Endothelial cell (in vitro differentiated cells): ENCODE measurements around the gene EVC. TPM values are rescaled to one million over a fixed set of nuclear protein-coding genes. Genes with fewer than 3 reads are reported as not detected.

Source experiments
- DNase-seq: peaks from one replicate; pipeline ENCODE4 v3.0.0; 2021; ENCODE audit warnings: low spot score
- H3K27ac Mint-ChIP-seq: one replicate; pipeline ENCODE4 v1.8.0; 2021; ENCODE audit warnings: mixed read lengths, inconsistent platforms; ENCODE audit not compliant: unreplicated experiment
- H3K27me3 Mint-ChIP-seq: one replicate; pipeline ENCODE4 v1.8.0; 2021; ENCODE audit warnings: mild to moderate bottlenecking, moderate library complexity, mixed read lengths, inconsistent platforms; ENCODE audit not compliant: unreplicated experiment
- H3K36me3 Mint-ChIP-seq: one replicate; pipeline ENCODE4 v1.8.0; 2021; ENCODE audit warnings: mild to moderate bottlenecking, low read depth, mixed read lengths, inconsistent platforms; ENCODE audit not compliant: unreplicated experiment
- H3K4me1 Mint-ChIP-seq: one replicate; pipeline ENCODE4 v1.8.0; 2021; ENCODE audit warnings: mild to moderate bottlenecking, mixed read lengths, inconsistent platforms; ENCODE audit not compliant: unreplicated experiment
- H3K4me3 Mint-ChIP-seq: one replicate; pipeline ENCODE4 v1.8.0; 2021; ENCODE audit warnings: mild to moderate bottlenecking, mixed read lengths, inconsistent platforms; ENCODE audit not compliant: unreplicated experiment
- H3K9me3 Mint-ChIP-seq: one replicate; pipeline ENCODE4 v1.8.0; 2021; ENCODE audit warnings: mixed read lengths, inconsistent platforms; ENCODE audit not compliant: unreplicated experiment
- CTCF ChIP-seq: fragments of 200-600 bp; sonication (generic); IDR thresholded peaks from one replicate; pipeline ENCODE4 v1.5.0; 2021; ENCODE audit warnings: antibody characterized with exemption; ENCODE audit not compliant: unreplicated experiment
- total RNA-seq: library from RNA; stranded (reverse); fragmentation: NEBNext Ultra II Directional; extraction: Animal tissue kit (Norgen Biotek cat#: 25700); gene quantifications from one replicate; pipeline ENCODE4 v1.2.1, GENCODE V29; 2021; ENCODE audit not compliant: unreplicated experiment

Gene EVC
- total RNA-seq, 1 donor from 2014 or later, result 14.9 TPM

GRCh38 chr4:5710065-5710960 lies 688 bp upstream of the EVC start:
- Mint-ChIP-seq H3K9me3 (peaks cover 4% of the 10 kb centered on the region), H3K27me3 (peaks cover 19% of the 10 kb centered on the region), H3K4me1 (peaks cover 28% of the 10 kb centered on the region), H3K4me3 (peak overlapping the region; percentile 90), H3K27ac (no peak overlapping the region), H3K36me3 (peaks cover 14% of the 10 kb centered on the region)
- peak; percentile 34 for TF ChIP-seq CTCF
- DNase-seq, result peak; percentile 8

GRCh38 chr4:5711479-5712184 lies 631 bp downstream of the EVC start:
- peaks cover 16% of the 10 kb centered on the region for H3K36me3 Mint-ChIP-seq
- peaks cover 6% of the 10 kb centered on the region for H3K9me3 Mint-ChIP-seq
- H3K4me1 Mint-ChIP-seq, result peaks cover 30% of the 10 kb centered on the region
- peak overlapping the region; percentile 87 for H3K4me3 Mint-ChIP-seq
- H3K27me3 Mint-ChIP-seq, result peaks cover 19% of the 10 kb centered on the region
- DNase-seq, result peak; percentile 33
- TF ChIP-seq CTCF, result no peak
- no peak overlapping the region for H3K27ac Mint-ChIP-seq

- no peak for TF ChIP-seq CTCF
- peaks cover 31% of the 10 kb centered on the region for H3K4me1 Mint-ChIP-seq
- H3K27ac Mint-ChIP-seq, result no peak overlapping the region
- peaks cover 16% of the 10 kb centered on the region for H3K36me3 Mint-ChIP-seq
- peaks cover 6% of the 10 kb centered on the region for H3K9me3 Mint-ChIP-seq
- DNase-seq, result no peak
- peaks cover 18% of the 10 kb centered on the region for H3K27me3 Mint-ChIP-seq
- peak overlapping the region; percentile 87 for H3K4me3 Mint-ChIP-seq
These were observed 1.5 kb downstream of the EVC start for GRCh38 chr4:5712517-5712916.

GRCh38 chr4:5712931-5713330 lies 1.9 kb downstream of the EVC start:
- H3K27me3 Mint-ChIP-seq, result peaks cover 17% of the 10 kb centered on the region
- H3K4me3 Mint-ChIP-seq, result no peak overlapping the region
- H3K36me3 Mint-ChIP-seq, result peaks cover 16% of the 10 kb centered on the region
- H3K4me1 Mint-ChIP-seq, result peaks cover 32% of the 10 kb centered on the region
- TF ChIP-seq CTCF, result no peak
- no peak overlapping the region for H3K27ac Mint-ChIP-seq
- DNase-seq, result no peak
- peaks cover 6% of the 10 kb centered on the region for H3K9me3 Mint-ChIP-seq

- TF ChIP-seq CTCF, result no peak
- H3K4me3 Mint-ChIP-seq, result no peak overlapping the region
- H3K27me3 Mint-ChIP-seq, result peaks cover 17% of the 10 kb centered on the region
These were observed 2.9 kb downstream of the EVC start for GRCh38 chr4:5713861-5714260.

More at GRCh38 chr4:5713861-5714260, 2.9 kb downstream of the EVC start:
- Mint-ChIP-seq H3K27ac (no peak overlapping the region), H3K36me3 (peaks cover 16% of the 10 kb centered on the region), H3K9me3 (peaks cover 6% of the 10 kb centered on the region), H3K4me1 (peaks cover 32% of the 10 kb centered on the region)
- DNase-seq, result no peak
